Skin epidermis (tissue), 12 donors: Measurements from ENCODE around the gene KCNQ5.
A peak's percentile ranks its signal among the peaks of the same experiment; 100 is the strongest.
"Not testable (repeated sequence)": the region's sequence is repeated elsewhere in the genome, so short reads cannot be mapped to it uniquely, and the experiment has no call there.

Experiments used
- H3K27ac ChIP-seq, 21 experiments: fragments of 200-600 bp; sonication (generic) in 11 of 21; one replicate each; pipeline ENCODE4 v1.5.0; 2020; ENCODE audit warnings: mild to moderate bottlenecking in 3 of 21, inconsistent platforms in 2 of 21, moderate library complexity in 2 of 21
- H3K4me3 ChIP-seq, 7 experiments: fragments of 200-600 bp; sonication (generic) in 2 of 7; one replicate each; pipeline ENCODE4 v1.5.0; 2020; ENCODE audit warnings: inconsistent platforms in 2 of 7, mild to moderate bottlenecking in 2 of 7, moderate library complexity in 1 of 7

KCNQ5 gene

GRCh38 chr6:72621291-72622093 lies at the start of gene KCNQ5:
Gene KCNQ5 (plus strand): TSS chr6:72622064.
- H3K27ac ChIP-seq, result peak within 1 kb of the TSS in 3 of 21 experiments; percentile 23 to 26 (median 24)
- peak within 1 kb of the TSS; percentile 35 to 48 (median 41) for H3K4me3 ChIP-seq

DNA sequence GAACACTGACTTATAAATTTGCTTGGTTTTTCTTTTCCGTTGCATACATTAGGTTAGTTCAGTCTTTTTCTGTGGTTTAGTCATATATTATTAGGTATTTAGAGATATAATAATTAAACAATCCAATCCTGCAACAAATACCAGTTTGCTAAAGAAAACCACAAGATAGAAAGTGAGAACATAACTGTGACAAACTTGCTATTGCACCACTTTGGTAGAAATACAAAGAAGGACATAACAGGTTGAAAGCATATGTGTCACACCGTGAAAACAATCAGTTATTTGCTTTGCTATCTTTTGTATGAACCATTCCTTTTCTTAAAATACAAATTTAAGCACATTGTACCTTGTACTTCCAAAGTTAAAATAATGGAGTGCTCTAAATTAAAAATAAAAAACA lies 42.0 kb upstream of the KCNQ5 start:
- H3K4me3 ChIP-seq, result no peak overlapping the region
- H3K27ac ChIP-seq, result no peak overlapping the region

DNA sequence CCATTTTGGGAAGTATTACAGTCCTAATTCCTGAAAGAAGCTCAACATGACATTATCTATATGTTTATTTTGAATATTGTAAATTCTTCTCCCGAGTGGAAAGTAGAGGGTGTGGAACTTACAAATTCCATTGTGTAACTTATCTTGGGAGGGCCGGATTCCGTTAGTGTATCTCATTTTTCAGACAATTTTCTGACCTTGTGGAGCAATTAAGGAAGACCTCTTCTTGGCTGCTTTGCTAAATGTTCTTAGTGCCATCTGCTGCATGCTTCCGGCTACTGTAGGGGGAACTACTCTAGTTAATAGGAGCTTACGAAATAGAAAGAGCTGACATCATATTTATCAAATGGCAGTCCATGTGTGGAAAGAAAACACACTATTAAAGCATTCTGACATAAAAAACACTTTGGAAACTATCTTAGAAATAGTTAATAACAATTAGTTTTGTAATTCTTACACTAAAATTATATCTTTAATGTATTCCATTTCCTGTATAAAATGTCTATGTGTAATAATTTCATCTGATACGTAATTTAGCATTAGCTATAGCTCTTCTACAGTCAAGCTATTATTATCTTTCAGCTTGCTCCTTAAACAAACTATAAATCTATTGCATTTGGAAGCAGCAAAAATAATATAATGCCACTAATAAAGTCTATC lies 41.5 kb upstream of the KCNQ5 start:
- H3K4me3 ChIP-seq, result no peak overlapping the region
- no peak overlapping the region for H3K27ac ChIP-seq

DNA sequence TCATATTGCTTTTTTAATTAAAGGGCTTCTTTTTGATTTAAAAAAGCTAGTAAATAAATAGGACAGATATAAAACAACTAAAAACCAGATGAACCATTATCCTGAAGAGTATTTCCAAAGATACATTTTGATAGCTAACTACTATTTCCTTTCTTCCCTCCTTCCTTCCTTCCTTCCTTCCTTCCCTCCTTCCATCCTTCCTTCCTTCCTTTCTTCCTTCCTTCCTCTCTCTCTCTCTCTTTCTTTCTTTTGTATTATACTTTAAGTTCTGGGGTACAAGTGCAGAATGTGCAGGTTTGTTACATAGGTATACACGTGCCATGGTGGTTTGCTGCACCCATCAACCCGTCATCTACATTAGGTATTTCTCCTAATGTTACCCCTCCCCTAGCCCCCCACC lies 40.9 kb upstream of the KCNQ5 start:
- H3K4me3 ChIP-seq, H3K27ac ChIP-seq: not testable (repeated sequence)

DNA sequence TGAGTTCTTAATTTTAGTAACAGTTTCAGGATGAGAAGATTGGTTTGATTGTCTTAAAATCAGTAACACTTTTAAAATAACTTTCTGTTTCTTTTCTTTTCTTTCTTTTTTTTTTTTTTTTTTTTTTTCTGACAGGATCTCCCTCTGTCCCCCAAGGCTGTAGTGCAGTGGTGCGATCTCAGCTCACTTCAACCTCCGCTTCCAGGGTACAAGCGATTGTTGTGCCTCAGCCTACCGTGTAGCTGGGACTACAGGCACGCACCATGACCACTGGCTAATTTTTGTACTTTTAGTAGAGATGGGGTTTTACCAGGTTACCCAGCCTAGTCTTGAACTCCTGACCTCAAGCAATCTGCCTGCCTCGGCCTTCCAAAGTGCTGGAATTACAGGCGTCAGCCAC lies 33.7 kb upstream of the KCNQ5 start:
- no peak overlapping the region for H3K27ac ChIP-seq
- no peak overlapping the region for H3K4me3 ChIP-seq

- Histone ChIP-seq H3K27ac (no peak overlapping the region), H3K4me3 (no peak overlapping the region)
Measured at GRCh38 chr6:72589096-72589495, 32.8 kb upstream of the KCNQ5 start.

DNA sequence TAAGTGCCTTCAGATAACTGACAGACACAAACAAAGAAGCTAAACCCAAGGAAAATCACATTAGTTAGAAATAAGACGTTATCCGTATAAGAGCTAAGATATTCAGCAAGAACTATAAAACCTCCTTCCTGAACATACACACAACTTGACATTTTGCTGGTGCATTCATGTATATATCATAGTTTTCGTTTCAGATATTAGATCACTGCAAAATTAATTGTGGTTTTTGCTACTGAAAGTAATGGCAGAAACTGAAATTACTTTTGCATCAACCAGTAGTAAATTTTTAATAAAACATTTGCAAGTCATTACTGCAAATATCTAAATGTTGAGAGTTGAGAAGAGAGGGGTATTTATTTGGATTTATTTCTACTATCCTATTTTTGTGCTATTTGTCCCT lies 26.1 kb upstream of the KCNQ5 start:
- Histone ChIP-seq H3K4me3 (no peak overlapping the region), H3K27ac (no peak overlapping the region)

- no peak overlapping the region for H3K27ac ChIP-seq
- no peak overlapping the region for H3K4me3 ChIP-seq
Measured at GRCh38 chr6:72616406-72617015, 5.4 kb upstream of the KCNQ5 start.

- Histone ChIP-seq H3K4me3 (no peak overlapping the region), H3K27ac (no peak overlapping the region)
Measured at GRCh38 chr6:72617721-72618120, 4.1 kb upstream of the KCNQ5 start.

- peak overlapping the region in 2 of 21 experiments; percentile 23 to 61 for H3K27ac ChIP-seq
- peak overlapping the region in 3 of 7 experiments; percentile 20 to 48 (median 41) for H3K4me3 ChIP-seq
Measured at GRCh38 chr6:72619883-72620696, 1.8 kb upstream of the KCNQ5 start.

DNA sequence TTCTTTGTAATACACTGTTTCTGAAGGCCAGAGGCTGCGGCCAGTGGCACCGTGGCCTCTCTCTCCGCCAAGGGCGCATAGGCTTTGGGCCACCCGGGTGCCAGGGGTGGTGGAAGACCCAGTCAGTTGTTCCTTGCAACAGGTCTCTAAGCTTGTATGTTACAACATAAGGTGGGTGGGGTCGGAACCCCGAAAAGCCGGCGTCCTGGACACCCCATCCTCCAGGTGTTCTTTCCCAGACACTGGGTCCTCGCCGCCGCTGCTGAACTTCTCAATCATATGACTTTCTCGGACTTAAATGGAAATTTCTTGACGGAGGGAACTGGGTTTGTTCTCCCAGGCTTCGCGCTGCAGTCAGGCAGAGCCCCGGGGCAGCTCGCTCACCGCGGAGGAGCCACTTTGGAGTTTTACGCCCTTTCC lies 983 bp upstream of the KCNQ5 start:
- Histone ChIP-seq H3K27ac (no peak overlapping the region), H3K4me3 (peak overlapping the region in 5 of 7 experiments; percentile 40 to 48 (median 43))

- peak overlapping the region in 2 of 21 experiments; percentile 23 to 26 for H3K27ac ChIP-seq
- peak overlapping the region; percentile 35 to 48 (median 41) for H3K4me3 ChIP-seq
Measured at GRCh38 chr6:72622094-72622940, 453 bp downstream of the KCNQ5 start.

DNA sequence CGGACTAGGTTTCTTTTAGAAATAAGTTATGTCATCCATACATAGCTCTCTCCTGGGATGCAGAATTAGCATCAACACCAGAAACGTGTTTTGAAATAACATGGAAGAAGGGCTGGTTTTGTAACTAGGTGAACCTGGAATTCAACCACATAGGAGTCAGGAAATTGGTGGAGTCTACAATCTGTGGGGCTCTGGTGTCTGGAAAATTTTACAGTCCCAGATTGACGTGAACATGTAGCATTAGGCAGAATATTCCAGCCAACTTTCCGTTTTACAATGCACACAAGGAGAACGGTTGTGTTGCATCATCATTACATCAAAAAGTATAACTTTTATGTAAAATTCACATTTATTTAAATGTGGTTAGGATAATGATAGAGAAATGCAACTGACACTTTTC lies 1.9 kb downstream of the KCNQ5 start:
- Histone ChIP-seq H3K4me3 (no peak overlapping the region), H3K27ac (no peak overlapping the region)

GRCh38 chr6:72624557-72625160 lies 2.8 kb downstream of the KCNQ5 start:
- Histone ChIP-seq H3K27ac (no peak overlapping the region), H3K4me3 (no peak overlapping the region)

- Histone ChIP-seq H3K27ac (no peak overlapping the region), H3K4me3 (no peak overlapping the region)
Measured at GRCh38 chr6:72626126-72626525, 4.3 kb downstream of the KCNQ5 start.

DNA sequence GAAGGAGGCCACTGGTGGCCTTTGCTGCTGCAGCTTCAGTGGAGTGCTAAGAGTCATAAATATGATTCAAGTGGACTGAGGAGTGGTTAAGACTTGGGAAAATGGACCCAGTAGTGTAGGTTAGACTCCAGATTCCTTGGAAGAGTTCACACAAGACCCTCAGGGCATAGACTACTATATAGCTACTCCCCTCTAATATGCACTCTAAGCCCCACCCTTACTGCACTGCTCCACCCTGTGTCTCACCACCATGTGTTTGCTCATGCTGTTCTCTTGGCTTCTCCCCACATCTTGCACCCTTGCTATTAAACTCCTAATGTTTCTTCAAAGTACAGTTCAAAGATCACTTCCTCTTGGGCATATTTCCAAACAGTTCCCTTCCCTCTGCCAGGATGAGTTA lies 5.7 kb downstream of the KCNQ5 start:
- Histone ChIP-seq H3K4me3 (no peak overlapping the region), H3K27ac (no peak overlapping the region)

GRCh38 chr6:72631480-72631879 lies 9.6 kb downstream of the KCNQ5 start:
- Histone ChIP-seq H3K27ac (no peak overlapping the region), H3K4me3 (no peak overlapping the region)

- Histone ChIP-seq H3K4me3 (no peak overlapping the region), H3K27ac (no peak overlapping the region)
Measured at GRCh38 chr6:72635636-72636035, 13.8 kb downstream of the KCNQ5 start.

DNA sequence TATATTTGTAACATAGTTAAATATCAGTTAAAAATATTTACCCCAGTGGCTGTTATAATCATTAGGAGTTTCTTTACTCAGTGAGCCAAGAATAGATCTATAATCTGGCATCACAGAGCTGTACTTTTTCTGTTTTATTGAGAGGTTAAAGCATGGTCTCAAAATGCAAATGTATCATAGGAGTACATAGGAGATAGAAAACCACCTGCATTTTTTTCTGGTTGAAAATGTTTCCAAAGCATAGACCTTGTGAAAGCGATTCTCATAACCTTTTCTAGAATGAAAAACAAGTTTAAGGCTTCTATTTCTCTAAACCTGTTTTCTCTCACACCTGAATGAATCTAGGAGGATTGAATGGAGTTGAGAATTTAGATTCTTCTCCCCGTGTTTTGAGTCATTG lies 14.4 kb downstream of the KCNQ5 start:
- Histone ChIP-seq H3K4me3 (no peak overlapping the region), H3K27ac (no peak overlapping the region)
